ENCODE data around the gene IFRD2. TPM values are rescaled to one million over a fixed set of nuclear protein-coding genes. Genes with fewer than 3 reads are reported as not detected.

The IFRD2 gene
- total RNA-seq, 4 donors from 2014 or later = 42.0 to 129 (median 56.2) TPM

GRCh38 chr3:50297384-50297775, 5.2 kb upstream of the IFRD2 start:
- Histone ChIP-seq H3K4me1 (peaks cover 0 to 53% (median 37%) of the 10 kb centered on the region in 4 donors), H3K36me3 (peaks cover 0 to 16% (median 0%) of the 10 kb centered on the region in 3 donors), H3K4me3 (no peak overlapping the region), H3K27me3 (no peaks in the 10 kb centered on the region), H3K9me3 (no peaks in the 10 kb centered on the region), H3K27ac (no peak overlapping the region)
- no peak for DNase-seq (ENCODE audit: low spot score in 2 of 2)
- TF ChIP-seq POLR2A (IDR thresholded peaks at IDR 0.05) = no peak
- no peak for TF ChIP-seq CTCF (IDR thresholded peaks at IDR 0.05)
- TF ChIP-seq EP300 (IDR thresholded peaks at IDR 0.05) = no peak
- 78 to 100% methylated on average over 2 of the region's 2 CpGs for WGBS, 2 donors

DNA sequence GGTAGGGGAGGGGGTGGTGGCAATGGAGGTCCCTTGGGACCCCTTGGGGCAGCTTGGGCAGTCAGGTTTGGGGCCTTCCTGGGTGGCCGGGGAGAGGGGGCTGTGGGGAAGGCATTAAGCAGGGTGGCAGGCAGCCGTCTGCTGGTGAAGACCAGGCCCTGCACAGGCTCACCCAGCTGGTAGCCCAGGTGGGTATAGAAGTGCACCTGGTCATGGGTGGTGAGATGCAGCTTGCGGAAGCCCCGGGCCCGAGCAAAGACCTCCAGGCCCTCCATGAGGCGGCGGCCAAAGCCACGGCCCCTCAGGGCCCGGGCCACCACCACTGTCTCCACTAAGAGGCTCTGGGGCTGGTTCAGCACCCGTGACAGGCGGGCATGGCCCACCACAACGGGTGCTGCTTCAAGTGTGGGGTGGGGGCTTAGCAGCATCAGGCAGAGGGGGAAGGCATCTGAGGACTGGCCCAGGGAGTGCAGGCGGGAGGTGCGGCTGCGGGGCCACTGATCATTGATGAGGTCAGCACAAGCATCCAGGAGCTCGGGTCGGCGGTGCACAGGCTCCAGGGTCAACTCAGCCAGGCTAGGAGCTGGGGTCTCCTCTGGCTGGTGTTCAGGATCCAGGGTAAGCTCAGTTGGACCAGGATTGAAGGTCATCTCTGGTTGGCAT, 4.6 kb upstream of the IFRD2 start:
- no peak for DNase-seq (ENCODE audit: low spot score in 2 of 2)
- Histone ChIP-seq H3K27ac (peak overlapping the region in 1 of 4 donors; percentile 13), H3K36me3 (peaks cover 0 to 16% (median 0%) of the 10 kb centered on the region in 3 donors)

DNA sequence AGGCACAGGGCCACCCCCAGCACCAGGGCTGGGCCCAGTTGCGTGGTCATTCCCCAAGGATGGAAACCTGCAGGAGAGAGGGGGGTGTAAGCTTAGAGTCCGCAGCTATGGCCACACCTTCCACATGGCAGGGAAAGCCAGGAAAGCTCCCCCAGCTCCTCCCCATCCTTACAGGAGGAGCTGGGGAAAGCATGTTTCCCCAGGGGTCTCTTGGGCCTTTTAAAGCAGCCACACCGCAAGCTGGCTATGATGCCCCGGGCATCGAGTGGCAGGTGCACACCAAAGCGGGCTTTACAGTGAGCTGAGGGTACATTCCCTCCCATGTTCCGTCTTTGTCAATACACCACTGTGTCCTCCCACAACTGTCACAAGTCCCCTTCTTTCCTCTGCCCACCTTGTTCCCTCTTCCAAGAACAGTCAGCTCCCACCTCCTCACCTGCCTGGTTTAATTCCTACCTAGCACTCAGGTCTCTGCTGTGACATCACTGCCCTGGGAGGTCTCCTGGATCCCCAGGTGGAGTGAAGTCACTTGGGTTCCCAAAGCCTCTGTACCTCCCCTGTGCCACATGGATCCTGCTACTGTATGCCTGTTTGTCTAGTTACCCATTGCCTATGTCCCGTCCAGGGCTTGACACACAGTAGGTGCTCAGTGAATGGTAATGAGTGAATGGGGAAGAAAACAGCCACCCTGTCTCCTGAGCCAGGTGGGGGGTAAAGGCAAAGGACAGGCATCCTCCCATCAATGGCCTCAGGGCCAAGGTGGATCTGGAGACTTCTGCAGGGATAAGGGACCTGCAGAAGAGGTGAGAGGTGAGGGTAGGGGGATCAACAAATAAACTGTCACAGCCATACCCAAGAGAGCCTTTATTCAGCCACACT, 3.6 kb upstream of the IFRD2 start:
- H3K36me3 ChIP-seq = peaks cover 0 to 16% (median 0%) of the 10 kb centered on the region in 3 donors
- no peak overlapping the region for H3K4me3 ChIP-seq
- peak overlapping the region in 1 of 4 donors; percentile 13 for H3K27ac ChIP-seq
- H3K27me3 ChIP-seq = no peaks in the 10 kb centered on the region
- no peaks in the 10 kb centered on the region for H3K9me3 ChIP-seq
- H3K4me1 ChIP-seq = peaks cover 0 to 49% (median 38%) of the 10 kb centered on the region in 4 donors
- 74 to 85% methylated on average over 8 of the region's 8 CpGs for WGBS, 2 donors
- TF ChIP-seq CTCF (IDR thresholded peaks at IDR 0.05) = no peak
- no peak for TF ChIP-seq POLR2A (IDR thresholded peaks at IDR 0.05)
- no peak for TF ChIP-seq EP300 (IDR thresholded peaks at IDR 0.05)
- no peak for DNase-seq (ENCODE audit: low spot score in 2 of 2)

More for the DNA sequence above, 4.6 kb upstream of the IFRD2 start:
- peaks cover 0 to 49% (median 35%) of the 10 kb centered on the region in 4 donors for H3K4me1 ChIP-seq
- no peaks in the 10 kb centered on the region for H3K9me3 ChIP-seq
- no peaks in the 10 kb centered on the region for H3K27me3 ChIP-seq
- TF ChIP-seq CTCF (IDR thresholded peaks at IDR 0.05) (no peak), POLR2A (IDR thresholded peaks at IDR 0.05) (no peak), EP300 (IDR thresholded peaks at IDR 0.05) (no peak)
- 92 to 95% methylated on average over 11 to 16 of the region's 18 CpGs for WGBS, 2 donors
- no peak overlapping the region for H3K4me3 ChIP-seq

- no peak overlapping the region for H3K27ac ChIP-seq
- H3K4me1 ChIP-seq = peaks cover 0 to 46% (median 28%) of the 10 kb centered on the region in 4 donors
- DNase-seq (ENCODE audit: low spot score in 2 of 2) = no peak
- TF ChIP-seq CTCF (IDR thresholded peaks at IDR 0.05) (no peak), EP300 (IDR thresholded peaks at IDR 0.05) (no peak), POLR2A (IDR thresholded peaks at IDR 0.05) (no peak)
- no peaks in the 10 kb centered on the region for H3K9me3 ChIP-seq
- H3K4me3 ChIP-seq = no peak overlapping the region
- peaks cover 0 to 24% (median 1%) of the 10 kb centered on the region in 3 donors for H3K36me3 ChIP-seq
- no peaks in the 10 kb centered on the region for H3K27me3 ChIP-seq
- WGBS, 2 donors = 90 to 91% methylated on average over 18 to 20 of the region's 22 CpGs
These were observed 2.5 kb upstream of the IFRD2 start for GRCh38 chr3:50294492-50295403.
